H9 (cell line): ENCODE results near the gene FKRP. TPM values are rescaled to one million over a fixed set of nuclear protein-coding genes. Genes with fewer than 3 reads are reported as not detected.

Experiments used
- DNase-seq: peaks from one replicate; pipeline ENCODE4 v3.0.0-alpha.2; 2017
- H2AFZ ChIP-seq: one replicate; pipeline ENCODE4 v1.6.1; 2013; ENCODE audit warnings: mild to moderate bottlenecking, low read length, control low read depth, moderate library complexity
- H2AK5ac ChIP-seq: 2 replicates; pipeline ENCODE4 v1.6.1; 2013; ENCODE audit warnings: low read length, control low read depth, mixed read lengths; ENCODE audit not compliant: insufficient read length
- H2BK120ac ChIP-seq: one replicate; pipeline ENCODE4 v1.6.1; 2013; ENCODE audit warnings: low read depth, mild to moderate bottlenecking, low read length, control low read depth, inconsistent platforms; ENCODE audit not compliant: poor library complexity, severe bottlenecking
- H2BK12ac ChIP-seq: 2 replicates; pipeline ENCODE4 v1.6.1; 2013; ENCODE audit warnings: low read length, control low read depth, mixed read lengths, low read depth; ENCODE audit not compliant: insufficient read length
- H2BK15ac ChIP-seq: 2 replicates; pipeline ENCODE4 v1.6.1; 2013; ENCODE audit warnings: low read depth, low read length, control low read depth
- H2BK20ac ChIP-seq: one replicate; pipeline ENCODE4 v1.6.1; 2013; ENCODE audit warnings: low read depth, mild to moderate bottlenecking, low read length, control low read depth, inconsistent platforms; ENCODE audit not compliant: poor library complexity, severe bottlenecking
- H2BK5ac ChIP-seq: 2 replicates; pipeline ENCODE4 v1.6.1; 2013; ENCODE audit warnings: low read length, control low read depth, mixed read lengths; ENCODE audit not compliant: insufficient read length
- H3K14ac ChIP-seq: 2 replicates; pipeline ENCODE4 v1.6.1; 2013; ENCODE audit warnings: low read length, control low read depth; ENCODE audit not compliant: insufficient read depth
- H3K18ac ChIP-seq: 2 replicates; pipeline ENCODE4 v1.6.1; 2013; ENCODE audit warnings: low read depth, mild to moderate bottlenecking, mixed read lengths, low read length, control low read depth; ENCODE audit not compliant: insufficient read length
- H3K23ac ChIP-seq: 2 replicates; pipeline ENCODE4 v1.6.1; 2013; ENCODE audit warnings: low read length, control low read depth, mixed read lengths, low read depth; ENCODE audit not compliant: insufficient read length
- H3K23me2 ChIP-seq: 2 replicates; pipeline ENCODE4 v1.6.1; 2013; ENCODE audit warnings: low read depth, mild to moderate bottlenecking, mixed read lengths, low read length, control low read depth; ENCODE audit not compliant: insufficient read length, poor library complexity, severe bottlenecking
- H3K27ac ChIP-seq: 2 replicates; pipeline ENCODE4 v1.5.1; 2013; ENCODE audit warnings: low read length, control low read depth, mixed read lengths, low read depth; ENCODE audit not compliant: insufficient read length
- H3K27me3 ChIP-seq: 2 replicates; pipeline ENCODE4 v1.6.1; 2013; ENCODE audit warnings: low read length, control low read depth, inconsistent platforms; ENCODE audit not compliant: insufficient read depth
- H3K4ac ChIP-seq: 2 replicates; pipeline ENCODE4 v1.6.1; 2013; ENCODE audit warnings: low read depth, mild to moderate bottlenecking, control low read depth, inconsistent platforms, low read length, moderate library complexity
- H3K4me1 ChIP-seq: 2 replicates; pipeline ENCODE4 v1.6.1; 2013; ENCODE audit warnings: low read length, control low read depth, inconsistent platforms; ENCODE audit not compliant: insufficient read depth
- H3K4me2 ChIP-seq: 2 replicates; pipeline ENCODE4 v1.6.1; 2013; ENCODE audit warnings: low read length, control low read depth, mixed read lengths; ENCODE audit not compliant: insufficient read length, insufficient read depth
- H3K56ac ChIP-seq: 2 replicates; pipeline ENCODE4 v1.6.1; 2013; ENCODE audit warnings: low read depth, mild to moderate bottlenecking, mixed read lengths, low read length, control low read depth; ENCODE audit not compliant: insufficient read length
- H3K79me1 ChIP-seq: 2 replicates; pipeline ENCODE4 v1.6.1; 2013; ENCODE audit warnings: low read depth, mild to moderate bottlenecking, moderate library complexity, low read length, control low read depth, inconsistent platforms; ENCODE audit not compliant: insufficient read depth, poor library complexity, severe bottlenecking
- H3K79me2 ChIP-seq: 2 replicates; pipeline ENCODE4 v1.6.1; 2013; ENCODE audit warnings: low read length, control low read depth, inconsistent platforms; ENCODE audit not compliant: insufficient read depth
- H3K9ac ChIP-seq: 2 replicates; pipeline ENCODE4 v1.6.1; 2013; ENCODE audit warnings: low read length, control low read depth, mixed read lengths; ENCODE audit not compliant: insufficient read length; ENCODE audit errors: extremely low read depth
- H3K9me3 ChIP-seq: one replicate; pipeline ENCODE4 v1.6.1; 2013; ENCODE audit warnings: low read depth, low read length, inconsistent platforms; ENCODE audit not compliant: control insufficient read depth
- H3T11ph ChIP-seq: one replicate; pipeline ENCODE4 v1.6.1; 2013; ENCODE audit warnings: mild to moderate bottlenecking, low read length, control low read depth, inconsistent platforms
- H4K20me1 ChIP-seq: one replicate; pipeline ENCODE4 v1.6.1; 2013; ENCODE audit not compliant: control insufficient read depth, insufficient read length, insufficient read depth
- H4K5ac ChIP-seq: 2 replicates; pipeline ENCODE4 v1.6.1; 2013; ENCODE audit warnings: low read depth, mild to moderate bottlenecking, mixed read lengths, low read length, control low read depth; ENCODE audit not compliant: insufficient read length
- H4K8ac ChIP-seq: replicated peaks from 2 replicates; pipeline ENCODE4 v1.6.1; 2013; ENCODE audit warnings: low read length, control low read depth, mixed read lengths, low read depth; ENCODE audit not compliant: insufficient read length
- H4K91ac ChIP-seq: 2 replicates; pipeline ENCODE4 v1.6.1; 2013; ENCODE audit warnings: low read depth, mild to moderate bottlenecking, moderate library complexity, mixed read lengths, low read length, control low read depth; ENCODE audit not compliant: insufficient read length
- H3K27ac Mint-ChIP-seq, 3 experiments: 2 replicates in 2 of 3; 3 replicates in 1 of 3; pipeline ENCODE4 v1.8.0; 2020 to 2021; ENCODE audit warnings: mixed read lengths in 3 of 3, mild to moderate bottlenecking in 1 of 3, moderate library complexity in 1 of 3
- H3K27me3 Mint-ChIP-seq: 2 replicates; pipeline ENCODE4 v1.8.0; 2021; ENCODE audit warnings: low read depth, mild to moderate bottlenecking, moderate library complexity, mixed read lengths
- H3K36me3 Mint-ChIP-seq, 3 experiments: 2 replicates in 2 of 3; 3 replicates in 1 of 3; pipeline ENCODE4 v1.8.0; 2020 to 2021; ENCODE audit warnings: low read depth in 3 of 3, mixed read lengths in 3 of 3; ENCODE audit not compliant: insufficient read depth in 1 of 3
- H3K4me1 Mint-ChIP-seq, 2 experiments: 2 replicates each; pipeline ENCODE4 v1.8.0; 2020; ENCODE audit warnings: mixed read lengths in 2 of 2
- H3K4me3 Mint-ChIP-seq, 2 experiments: 2 replicates in 1 of 2; 3 replicates in 1 of 2; pipeline ENCODE4 v1.8.0; 2020 to 2021; ENCODE audit warnings: mild to moderate bottlenecking in 2 of 2, mixed read lengths in 2 of 2, moderate library complexity in 1 of 2
- H3K9me3 Mint-ChIP-seq, 2 experiments: 2 replicates in 1 of 2; 3 replicates in 1 of 2; pipeline ENCODE4 v1.8.0; 2020; ENCODE audit warnings: mild to moderate bottlenecking in 2 of 2, mixed read lengths in 2 of 2, moderate library complexity in 1 of 2
- WGBS: extraction: QIAGEN DNeasy Blood & Tissue Kit; methylation state at CpG from one replicate; pipeline ENCODE4 v1.1.7; 2013; ENCODE audit warnings: missing lambda C conversion rate, low lambda C conversion rate, mixed read lengths; ENCODE audit not compliant: insufficient read length; ENCODE audit errors: extremely low coverage; 5-methylcytosine and 5-hydroxymethylcytosine counted together
- total RNA-seq: library from RNA; stranded (reverse); gene quantifications from 2 replicates; pipeline ENCODE4 v1.2.1, GENCODE V29; 2021
- TF ChIP-seq, protein P1 (sequence below): fragments of 200-600 bp; sonication (generic); conservative IDR thresholded peaks from 3 replicates; pipeline ENCODE4 v1.8.0; 2021; ENCODE audit warnings: antibody characterized with exemption, mild to moderate bottlenecking

FKRP gene
- total RNA-seq, 1 experiment from 2014 or later, result 42.2 TPM

DNA sequence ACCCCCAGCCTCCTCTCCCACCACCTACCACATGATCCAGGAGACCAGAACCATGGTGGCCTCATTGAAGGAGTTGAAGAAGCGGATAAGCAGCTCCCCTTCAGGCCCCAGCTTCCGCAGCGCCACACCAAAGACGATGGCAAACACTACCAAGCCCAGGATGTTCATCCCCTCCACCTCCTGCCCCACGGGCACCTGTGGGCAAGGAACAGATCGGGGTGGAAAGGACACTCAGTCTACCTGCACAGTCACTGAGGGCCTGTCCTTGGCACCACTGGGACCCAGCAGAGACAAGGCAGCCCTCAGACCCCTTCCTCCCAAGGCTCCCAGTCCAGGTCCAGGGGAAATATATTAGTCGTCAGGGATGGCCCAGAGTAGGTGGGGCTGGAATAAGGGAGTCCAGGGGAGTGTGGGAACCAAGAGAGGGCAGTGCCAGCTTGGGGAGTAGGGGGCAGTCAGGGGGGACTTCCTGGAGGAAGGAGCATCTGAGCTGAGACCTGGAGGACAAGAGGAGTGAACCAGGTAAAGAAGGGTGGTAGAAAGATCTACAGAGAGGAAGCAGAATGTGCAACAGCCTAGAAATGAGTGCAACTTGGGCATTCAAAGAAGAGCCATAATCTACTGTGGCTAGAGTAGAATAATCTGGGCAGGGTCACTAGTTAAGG is 36.6 kb downstream of the FKRP start:
- TF ChIP-seq, protein P1, sequence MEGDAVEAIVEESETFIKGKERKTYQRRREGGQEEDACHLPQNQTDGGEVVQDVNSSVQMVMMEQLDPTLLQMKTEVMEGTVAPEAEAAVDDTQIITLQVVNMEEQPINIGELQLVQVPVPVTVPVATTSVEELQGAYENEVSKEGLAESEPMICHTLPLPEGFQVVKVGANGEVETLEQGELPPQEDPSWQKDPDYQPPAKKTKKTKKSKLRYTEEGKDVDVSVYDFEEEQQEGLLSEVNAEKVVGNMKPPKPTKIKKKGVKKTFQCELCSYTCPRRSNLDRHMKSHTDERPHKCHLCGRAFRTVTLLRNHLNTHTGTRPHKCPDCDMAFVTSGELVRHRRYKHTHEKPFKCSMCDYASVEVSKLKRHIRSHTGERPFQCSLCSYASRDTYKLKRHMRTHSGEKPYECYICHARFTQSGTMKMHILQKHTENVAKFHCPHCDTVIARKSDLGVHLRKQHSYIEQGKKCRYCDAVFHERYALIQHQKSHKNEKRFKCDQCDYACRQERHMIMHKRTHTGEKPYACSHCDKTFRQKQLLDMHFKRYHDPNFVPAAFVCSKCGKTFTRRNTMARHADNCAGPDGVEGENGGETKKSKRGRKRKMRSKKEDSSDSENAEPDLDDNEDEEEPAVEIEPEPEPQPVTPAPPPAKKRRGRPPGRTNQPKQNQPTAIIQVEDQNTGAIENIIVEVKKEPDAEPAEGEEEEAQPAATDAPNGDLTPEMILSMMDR, result no peak
- H3K27ac ChIP-seq, result no peak overlapping the region
- H3K27ac Mint-ChIP-seq, result peak overlapping the region; percentile 94 to 97 (median 94); a peak in 6 of 7 replicates

More for the DNA sequence above, 36.6 kb downstream of the FKRP start:
- no CpG with 5 or more reads among the region's 7 CpGs for WGBS
- Histone ChIP-seq H2BK5ac (no peak overlapping the region), H4K8ac (no peak overlapping the region), H3T11ph (no peak overlapping the region), H2BK20ac (no peak overlapping the region), H2AK5ac (no peak overlapping the region), H3K23ac (no peak overlapping the region), H4K5ac (no peak overlapping the region), H3K9ac (no peak overlapping the region), H3K14ac (no peak overlapping the region), H2AFZ (no peak overlapping the region), H2BK120ac (no peak overlapping the region), H2BK12ac (no peak overlapping the region), H3K18ac (no peak overlapping the region), H3K23me2 (peaks cover 23% of the 10 kb centered on the region), H4K91ac (no peak overlapping the region), H3K79me1 (peaks cover 12% of the 10 kb centered on the region), H3K9me3 (no peaks in the 10 kb centered on the region), H4K20me1 (peaks cover 4% of the 10 kb centered on the region), H2BK15ac (no peak overlapping the region), H3K4me1 (peaks cover 5% of the 10 kb centered on the region; the same call in 1 of the 2 replicates), H3K4ac (no peak overlapping the region), H3K27me3 (no peaks in the 10 kb centered on the region), H3K56ac (no peak overlapping the region), H3K4me2 (no peak overlapping the region), H3K79me2 (peaks cover 41% of the 10 kb centered on the region; the same call in 1 of the 2 replicates)
- peak overlapping the region in 1 of 2 experiments; percentile 100; a peak in 3 of 5 replicates for H3K4me3 Mint-ChIP-seq
- H3K27me3 Mint-ChIP-seq, result no peaks in the 10 kb centered on the region
- no peaks in the 10 kb centered on the region; a peak in 1 of 5 replicates for H3K9me3 Mint-ChIP-seq
- H3K4me1 Mint-ChIP-seq, result peaks cover 26 to 40% of the 10 kb centered on the region in 2 experiments
- DNase-seq, result no peak
- H3K36me3 Mint-ChIP-seq, result peaks cover 71 to 87% (median 75%) of the 10 kb centered on the region in 3 experiments
